GM19193 (cell line): ENCODE measurements around the gene THADA.

Experiments
- POLR2A ChIP-seq: IDR thresholded peaks from 4 replicates; pipeline ENCODE4 v1.6.1; 2011; ENCODE audit not compliant: insufficient read depth, insufficient read length; ENCODE audit errors: extremely low read depth

The THADA gene

DNA sequence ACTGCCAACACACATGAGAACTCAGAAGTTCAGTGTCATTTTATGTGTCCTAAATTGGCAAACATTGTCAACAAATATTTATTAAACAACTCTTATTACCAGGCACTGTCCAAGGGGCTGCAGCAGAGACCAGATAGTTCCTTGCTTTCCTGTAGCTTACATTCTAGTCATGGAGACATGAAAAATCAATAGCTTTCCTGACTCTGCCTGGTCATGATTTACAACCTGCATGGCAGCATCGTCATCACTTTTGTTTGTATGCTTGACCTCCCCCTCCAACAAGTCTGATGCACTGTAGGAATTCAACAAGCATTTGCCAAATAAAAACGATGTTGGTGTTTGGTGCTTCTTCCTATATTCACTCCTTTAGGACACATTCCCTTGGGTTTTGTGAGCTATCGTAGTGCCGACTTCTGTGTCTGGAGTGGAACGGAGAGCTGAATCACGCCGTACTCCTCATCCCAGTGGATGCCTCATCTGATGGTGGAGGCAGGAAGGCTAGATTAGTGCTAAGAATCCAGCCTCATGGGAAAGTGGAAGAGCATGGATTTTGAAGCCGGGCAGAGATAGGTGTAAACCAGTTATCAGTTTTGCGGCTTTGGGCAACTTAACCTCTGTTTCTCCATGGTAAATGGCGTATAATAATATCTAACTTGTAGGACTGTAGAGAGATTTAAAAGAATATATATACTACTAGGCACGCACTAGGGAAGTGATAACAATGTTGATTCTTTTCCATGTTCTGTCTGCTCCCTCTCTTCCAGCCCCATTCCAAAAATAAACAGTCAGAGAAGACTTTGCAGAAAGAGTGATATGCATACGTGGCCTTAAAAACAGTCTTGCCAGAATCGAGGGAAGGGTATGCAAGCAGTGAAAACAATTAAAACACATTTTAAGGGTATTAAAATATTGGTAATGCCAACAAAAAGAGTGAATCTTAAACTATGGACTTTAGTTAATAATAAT, 249.0 kb downstream of the THADA start:
- TF ChIP-seq POLR2A, result no peak

DNA sequence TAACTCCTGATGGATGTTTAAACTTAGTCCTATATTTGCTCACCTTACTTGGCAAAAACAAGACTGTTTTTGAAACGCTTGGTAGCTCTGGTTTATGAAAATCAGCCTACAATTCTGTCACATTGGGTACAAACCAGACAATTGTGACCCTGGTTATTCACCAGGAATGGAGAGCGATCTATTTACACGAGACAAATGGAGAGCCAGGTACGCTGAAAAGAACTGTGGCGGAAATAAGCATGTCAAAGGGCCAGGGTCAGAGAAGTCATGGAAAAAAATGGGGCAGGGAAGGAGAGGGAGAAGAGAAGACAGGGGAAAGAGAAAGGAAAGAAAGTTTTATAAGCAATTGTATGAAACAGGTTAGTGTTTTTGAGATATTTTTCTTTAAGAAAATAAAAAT, 250.0 kb downstream of the THADA start:
- no peak for TF ChIP-seq POLR2A

DNA sequence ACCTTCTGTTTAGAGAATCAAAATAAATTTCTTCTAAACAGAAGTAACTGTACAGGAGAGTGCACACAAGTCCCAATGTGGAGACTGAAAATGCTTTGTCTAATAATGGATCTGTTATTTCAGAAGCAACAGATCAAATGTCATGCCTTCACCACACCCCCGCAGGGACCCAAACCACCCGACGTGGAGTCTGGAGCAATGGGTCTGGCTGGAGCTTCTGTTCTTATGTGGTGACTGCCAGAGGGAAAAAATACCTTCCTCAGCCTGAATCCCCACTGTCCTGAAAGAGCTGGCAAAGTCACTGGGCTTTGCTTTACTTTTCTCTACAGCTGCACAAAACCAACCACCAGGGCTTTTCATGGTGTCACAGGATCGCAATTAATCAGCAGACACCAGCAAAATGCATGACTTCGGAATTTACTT, 250.4 kb downstream of the THADA start:
- no peak for TF ChIP-seq POLR2A

DNA sequence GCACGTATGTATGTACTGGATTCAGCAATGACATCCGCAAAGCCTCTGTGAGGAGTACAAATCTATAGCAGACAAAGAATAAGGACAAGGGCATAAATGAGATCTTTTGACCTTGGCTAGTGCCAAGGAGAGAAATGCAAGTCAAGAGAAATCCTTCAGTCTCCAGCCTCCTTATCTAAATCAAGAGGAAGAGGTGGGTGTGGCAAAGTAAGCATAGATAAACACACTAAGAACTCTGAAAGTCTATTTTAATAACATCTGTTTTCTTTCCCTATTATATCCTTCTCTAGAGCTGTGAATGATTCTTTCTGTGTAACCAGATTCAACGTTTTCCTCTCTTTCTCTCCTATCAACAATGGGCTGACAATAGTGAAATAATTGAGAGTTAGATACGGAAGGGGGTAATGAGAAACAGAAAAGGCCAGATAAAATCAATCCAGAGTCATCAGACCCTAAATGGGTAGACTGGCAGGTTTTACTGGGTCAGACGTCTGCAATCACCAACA, 250.9 kb downstream of the THADA start:
- TF ChIP-seq POLR2A, result no peak

DNA sequence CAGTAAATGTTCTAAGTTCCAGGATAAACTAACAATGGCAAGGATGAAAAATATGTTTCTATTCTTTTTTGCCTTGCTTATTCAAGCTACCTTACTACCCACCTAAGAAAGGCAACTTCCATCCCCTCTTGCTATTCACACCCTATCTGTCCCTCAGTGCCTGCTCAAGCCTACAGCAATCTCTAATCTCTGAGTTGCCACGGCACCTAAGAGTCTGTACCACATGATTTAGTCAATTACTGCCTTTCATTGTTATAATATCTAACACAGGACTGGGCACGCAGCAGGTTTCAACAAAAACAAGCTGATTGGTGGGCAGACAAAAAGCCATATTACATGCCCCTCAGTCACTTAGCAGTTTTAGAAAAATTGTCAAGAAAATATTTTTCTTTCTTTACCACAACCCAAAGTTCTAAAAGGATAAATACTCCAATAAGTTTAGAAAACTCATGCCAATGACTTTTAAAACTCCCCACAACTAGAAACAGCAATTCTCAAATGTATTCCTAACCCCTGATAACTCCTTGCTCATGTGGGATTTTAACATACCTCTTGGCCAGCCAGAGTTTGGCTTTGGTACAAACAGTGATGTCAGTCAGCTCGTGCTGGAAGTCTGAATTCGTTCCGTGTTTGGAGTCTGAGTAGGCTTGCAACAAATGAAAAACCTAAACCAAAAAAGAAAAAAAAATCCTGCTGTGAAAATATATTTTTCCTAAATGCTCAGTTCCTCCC, 252.1 kb downstream of the THADA start:
- TF ChIP-seq POLR2A, result no peak

DNA sequence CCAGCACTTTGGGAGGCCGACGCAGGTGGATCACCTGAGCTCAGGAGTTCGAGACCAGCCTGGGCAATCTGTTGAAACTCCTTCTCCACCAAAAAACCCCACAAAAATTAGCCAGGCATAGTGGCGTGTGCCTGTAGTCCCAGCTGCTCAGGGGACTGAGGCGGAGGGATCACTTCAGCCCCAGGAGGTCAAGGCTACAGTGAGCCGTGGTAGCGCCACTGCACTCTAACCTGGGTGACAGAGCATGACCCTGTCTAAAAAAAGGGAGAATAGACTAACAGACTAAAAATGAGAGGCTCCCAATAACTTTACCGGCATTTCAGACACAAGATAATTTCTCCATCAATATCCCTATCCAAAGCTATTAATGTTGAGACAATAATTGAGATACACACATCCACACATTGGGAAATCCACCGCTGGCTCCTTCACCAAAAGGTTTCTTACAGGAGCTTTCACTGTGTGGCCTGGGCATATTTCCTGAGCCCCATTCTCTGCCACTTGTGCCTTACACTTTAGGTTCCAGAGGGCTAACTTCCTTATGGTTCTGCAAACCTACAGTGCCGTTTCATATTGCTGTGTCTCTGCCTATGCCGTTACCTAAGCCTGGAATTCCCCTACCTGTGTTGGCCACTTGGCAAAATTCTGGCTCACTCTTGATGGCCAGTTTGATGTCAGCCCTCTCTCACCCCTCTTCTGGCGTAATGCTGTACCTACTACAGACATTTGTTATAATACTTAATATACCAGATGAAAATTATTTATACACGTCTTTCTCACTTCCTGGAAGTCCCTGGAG, 253.7 kb downstream of the THADA start:
- TF ChIP-seq POLR2A, result no peak

DNA sequence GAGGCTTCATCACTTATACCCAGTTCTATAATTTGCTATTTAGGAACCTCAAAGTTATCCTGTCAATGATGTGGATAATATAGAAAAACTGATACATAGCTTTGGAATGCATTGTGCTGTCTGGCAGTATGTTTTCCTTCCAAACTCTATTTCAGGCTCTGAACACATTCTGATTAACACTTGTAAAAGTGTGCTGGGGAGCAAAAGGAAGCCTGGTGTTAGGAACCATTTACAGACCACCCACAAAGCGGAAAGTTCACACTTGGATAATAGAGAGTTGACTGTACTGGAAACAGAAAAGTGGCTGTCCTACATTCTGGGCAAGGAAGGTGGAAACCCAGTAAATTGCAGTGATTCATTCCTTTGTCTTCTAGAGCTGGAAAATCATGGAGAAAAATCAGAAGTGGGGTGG, 254.9 kb downstream of the THADA start:
- TF ChIP-seq POLR2A, result no peak

DNA sequence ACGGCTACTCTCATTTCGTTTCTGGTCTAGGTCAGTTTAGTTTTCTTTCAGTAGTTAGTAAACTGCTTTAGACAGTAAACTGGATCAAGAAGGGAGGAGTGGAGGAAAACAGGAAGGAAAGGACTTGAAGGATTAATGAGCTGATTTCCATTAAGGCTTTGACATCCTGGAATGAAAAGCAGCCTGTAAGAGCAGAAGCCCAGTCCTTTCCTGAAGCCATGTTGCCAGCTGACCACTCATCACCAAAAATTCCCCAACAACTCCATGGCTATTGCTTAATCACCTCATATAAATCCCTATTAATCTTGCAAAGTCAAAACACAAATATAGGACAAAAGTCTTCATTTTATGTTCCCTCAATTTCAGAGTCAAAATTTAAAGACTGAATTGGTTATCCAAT, 255.8 kb downstream of the THADA start:
- no peak for TF ChIP-seq POLR2A

DNA sequence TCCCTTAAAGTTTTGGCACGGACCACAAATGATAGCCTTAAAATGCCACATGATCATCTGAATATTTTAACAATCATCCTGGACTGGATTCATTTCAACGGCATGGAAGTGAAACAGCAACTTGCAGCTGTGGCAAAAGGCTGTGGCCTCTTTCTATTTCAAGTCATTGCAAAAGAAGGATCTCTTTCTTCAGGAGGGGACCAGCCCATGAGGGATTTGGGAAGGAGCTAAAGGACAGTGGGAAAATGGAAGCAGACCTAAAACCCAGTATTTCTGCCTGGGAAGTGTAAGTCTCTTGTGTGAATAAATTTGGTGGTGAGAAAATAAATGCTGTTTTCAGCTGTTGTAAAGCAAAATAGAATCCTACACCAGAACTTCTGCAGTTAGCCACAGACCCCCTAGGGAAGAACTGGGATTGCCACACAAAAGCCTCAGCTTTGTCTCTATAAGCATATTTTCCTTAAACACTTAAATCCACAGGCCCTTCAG, 262.1 kb downstream of the THADA start:
- TF ChIP-seq POLR2A, result no peak

DNA sequence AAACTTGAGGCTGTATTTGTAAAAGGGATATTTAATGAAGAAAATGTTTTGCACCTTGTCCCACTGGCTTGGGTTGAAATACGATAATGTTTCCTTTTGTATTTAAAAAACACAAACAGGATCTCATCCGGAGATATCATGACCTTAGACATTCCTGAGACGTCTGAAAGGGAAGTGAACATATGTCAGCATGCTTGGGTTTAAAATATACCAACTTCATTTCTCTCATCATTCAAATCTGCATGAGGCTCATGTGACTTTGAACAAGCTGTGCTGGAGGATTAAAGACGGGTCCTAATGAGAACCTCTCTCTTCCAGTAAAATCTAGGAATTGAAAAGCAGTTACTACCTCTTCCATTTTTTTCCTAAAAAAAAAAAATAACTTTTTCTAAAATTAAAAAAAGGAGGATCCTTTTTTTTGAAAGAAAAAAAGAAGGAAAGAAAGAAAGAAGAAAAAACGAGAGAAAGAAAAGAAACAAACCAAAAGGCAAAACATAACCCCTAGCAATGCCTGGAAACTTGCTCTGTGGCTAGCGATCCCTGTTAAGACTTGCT, 262.7 kb downstream of the THADA start:
- TF ChIP-seq POLR2A, result no peak

DNA sequence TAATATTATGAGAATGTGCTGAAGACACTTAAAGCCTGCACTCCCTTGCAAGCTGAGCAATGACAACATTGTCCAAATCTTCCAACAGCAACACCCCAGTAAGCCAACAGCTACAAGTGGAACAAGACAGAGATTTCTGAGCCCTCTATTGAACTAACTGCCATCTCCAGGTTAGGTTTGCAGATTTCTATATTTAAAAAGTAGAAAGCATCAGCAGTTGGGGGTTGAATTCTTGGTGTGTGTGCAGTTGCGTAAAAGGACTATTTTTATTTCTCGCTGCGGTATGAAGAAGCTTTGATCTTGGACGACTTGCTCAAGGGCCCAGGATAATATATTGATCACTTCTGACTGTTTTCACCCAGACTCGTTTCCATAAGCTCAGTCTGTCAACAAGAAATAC, 263.2 kb downstream of the THADA start:
- TF ChIP-seq POLR2A, result no peak

DNA sequence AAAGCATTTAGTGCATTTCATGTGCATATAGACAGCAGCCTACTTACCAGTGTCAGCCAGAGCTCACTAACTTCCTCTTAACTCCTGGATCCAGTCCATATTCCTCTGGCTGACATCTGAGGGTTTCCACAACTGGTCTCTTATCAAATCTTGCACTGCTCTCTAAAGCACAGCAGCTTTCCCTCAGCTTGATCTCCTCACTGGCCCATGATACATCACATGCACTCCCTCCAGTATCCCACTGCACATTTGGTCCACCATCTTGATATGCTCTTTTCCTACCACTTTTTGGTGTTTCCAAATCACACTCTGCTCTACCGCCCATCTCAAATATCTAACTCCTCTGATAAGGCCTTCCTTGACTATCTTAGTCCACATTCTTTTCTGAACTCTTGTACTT, 264.4 kb downstream of the THADA start:
- TF ChIP-seq POLR2A, result no peak

DNA sequence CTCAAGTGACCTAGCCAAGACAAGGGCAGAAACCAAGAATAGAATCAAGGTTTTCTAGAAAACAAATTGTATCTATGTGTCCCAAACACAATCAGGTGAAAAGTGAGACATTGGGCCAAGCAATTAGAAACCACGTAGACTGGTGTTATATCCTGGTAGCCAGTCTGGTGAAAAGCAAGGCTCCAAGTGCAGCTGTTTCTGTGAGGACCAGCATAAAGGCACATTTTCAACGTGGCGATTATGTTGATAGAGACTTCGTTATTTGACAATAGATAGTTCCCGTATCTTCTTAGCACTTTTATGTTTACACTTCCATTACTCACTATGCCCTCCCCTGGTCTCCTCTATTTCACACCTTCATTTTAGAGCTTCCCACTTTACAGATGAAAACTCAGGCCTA, 266.2 kb downstream of the THADA start:
- no peak for TF ChIP-seq POLR2A

DNA sequence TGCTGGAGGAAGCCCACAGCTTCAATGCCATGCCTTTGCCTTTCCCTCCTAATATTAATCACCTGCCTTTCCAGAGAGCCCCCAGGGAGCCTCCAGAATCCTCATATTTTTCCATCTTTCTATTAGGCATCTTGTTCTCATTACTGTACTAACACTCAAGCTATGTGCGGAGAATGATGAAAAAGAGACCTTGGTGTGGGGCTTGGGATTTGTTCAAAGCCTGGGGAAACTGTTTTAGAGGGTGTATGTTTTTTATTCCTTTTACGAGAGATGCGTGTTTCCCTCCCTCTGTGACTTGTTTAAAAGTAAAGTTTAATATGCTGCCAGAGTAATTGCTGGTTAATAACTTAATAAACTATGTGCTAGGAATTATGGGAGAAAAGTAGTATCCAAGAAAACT, 267.0 kb downstream of the THADA start:
- no peak for TF ChIP-seq POLR2A

DNA sequence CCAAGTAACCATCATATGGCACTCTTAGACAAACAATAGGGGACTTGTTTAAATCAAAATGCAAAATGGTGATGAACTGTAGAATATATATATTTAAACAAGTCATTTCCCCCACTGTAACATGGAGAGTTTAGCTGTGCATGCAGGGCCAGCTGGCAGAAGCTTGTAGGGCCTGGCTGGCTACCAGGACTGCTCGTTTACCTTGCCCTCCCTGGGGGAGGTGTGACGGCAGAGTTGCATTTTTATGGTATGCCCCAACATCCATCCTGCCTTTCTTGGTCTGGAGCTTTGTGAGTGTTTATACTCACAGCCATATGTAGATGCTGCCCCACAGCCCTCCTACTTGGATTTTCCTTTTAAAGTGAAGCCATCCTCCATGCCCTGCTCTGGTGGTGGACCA, 267.7 kb downstream of the THADA start:
- TF ChIP-seq POLR2A, result no peak

DNA sequence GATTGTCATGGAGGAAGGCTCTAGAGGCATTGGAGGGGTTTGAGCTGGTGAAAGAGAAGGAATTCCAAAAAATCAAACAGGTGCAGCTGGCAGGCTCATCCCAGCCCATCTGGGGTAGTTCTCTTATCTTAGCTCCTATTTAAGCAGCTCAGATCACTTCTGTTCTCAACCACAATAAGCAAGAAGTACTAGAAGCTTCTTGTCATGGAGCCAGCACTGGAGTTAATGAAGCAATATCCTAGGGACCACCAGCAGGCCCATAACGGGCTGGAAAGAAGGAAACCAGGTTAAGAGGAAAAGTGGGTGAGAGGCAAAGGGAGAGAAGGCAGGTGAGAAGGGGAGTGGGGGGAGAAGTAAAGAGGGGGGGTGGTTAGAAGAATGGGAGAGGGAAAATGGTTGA, 268.7 kb downstream of the THADA start:
- TF ChIP-seq POLR2A, result no peak
